HG02870 (cell line): Measurements from ENCODE around the gene KLF17.

Experiments
- ATAC-seq: cut with Tn5 transposase; IDR thresholded peaks from one replicate; pipeline ENCODE4 v1.9.1; 2021; ENCODE audit warnings: mild to moderate bottlenecking, moderate library complexity; ENCODE audit not compliant: unreplicated experiment

KLF17 gene

DNA sequence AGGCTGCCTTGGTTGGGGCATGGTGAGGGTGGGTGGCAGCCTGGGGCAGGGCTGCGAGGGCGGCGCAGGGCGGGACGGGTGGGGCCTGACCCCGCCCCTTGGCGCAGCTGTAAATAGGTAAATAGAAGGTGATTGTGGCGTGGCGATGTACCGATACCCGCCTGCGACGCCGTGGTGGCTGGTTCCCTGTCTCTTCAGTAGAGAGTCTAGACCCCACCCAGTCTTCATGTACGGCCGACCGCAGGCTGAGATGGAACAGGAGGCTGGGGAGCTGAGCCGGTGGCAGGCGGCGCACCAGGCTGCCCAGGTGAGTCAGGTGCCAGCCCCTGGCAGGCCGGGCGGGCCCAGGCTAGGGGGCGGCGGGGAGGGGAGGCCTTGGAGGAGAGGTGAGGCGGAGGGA, at the start of gene KLF17:
TSS of gene KLF17 (plus strand) at position 140 of the 400 bp plus-strand sequence. CDS start at position 227, 87 bp downstream.
- no peak for ATAC-seq

DNA sequence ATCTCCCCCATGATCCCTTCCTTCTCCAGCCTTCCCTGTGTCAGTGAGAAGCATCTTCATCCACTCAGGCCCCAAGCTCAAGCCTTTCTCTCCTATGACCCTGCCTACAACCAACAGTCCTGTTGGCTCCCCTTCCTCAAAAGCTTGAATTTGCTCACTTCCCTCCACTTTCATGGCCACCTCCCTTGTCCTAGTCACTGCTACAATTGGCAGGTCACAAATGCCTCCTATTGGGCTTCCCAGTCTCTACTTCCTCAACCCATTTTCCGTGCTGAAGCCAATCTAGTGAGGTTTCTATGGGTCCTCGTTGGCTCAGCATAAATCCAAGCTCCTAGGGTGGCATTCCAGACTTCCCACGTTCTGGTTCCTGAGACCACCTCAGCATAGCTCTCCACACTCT, 47.2 kb upstream of the KLF17 start:
- no peak for ATAC-seq

DNA sequence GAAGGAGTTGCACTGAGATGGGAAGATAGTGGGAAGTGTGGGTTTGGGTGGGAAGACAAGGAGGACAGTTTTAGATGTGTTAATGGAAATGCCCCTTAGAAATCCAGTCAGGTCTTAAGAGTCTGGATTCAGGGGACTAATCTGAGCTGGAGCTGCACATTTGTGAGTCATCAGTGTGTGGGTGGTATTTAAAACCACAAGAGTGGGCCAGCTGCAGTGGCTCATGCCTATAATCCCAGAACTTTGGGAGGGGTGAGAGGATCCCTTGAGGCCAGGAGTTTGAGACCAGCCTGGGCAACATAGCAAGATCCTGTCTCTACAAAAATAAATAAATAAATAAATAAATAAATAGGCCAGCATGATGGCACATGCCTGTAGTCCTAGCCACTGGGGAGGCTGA, 46.4 kb upstream of the KLF17 start:
- no peak for ATAC-seq

- no peak for ATAC-seq
Observed at GRCh38 chr1:44072821-44073220, 45.8 kb upstream of the KLF17 start.

DNA sequence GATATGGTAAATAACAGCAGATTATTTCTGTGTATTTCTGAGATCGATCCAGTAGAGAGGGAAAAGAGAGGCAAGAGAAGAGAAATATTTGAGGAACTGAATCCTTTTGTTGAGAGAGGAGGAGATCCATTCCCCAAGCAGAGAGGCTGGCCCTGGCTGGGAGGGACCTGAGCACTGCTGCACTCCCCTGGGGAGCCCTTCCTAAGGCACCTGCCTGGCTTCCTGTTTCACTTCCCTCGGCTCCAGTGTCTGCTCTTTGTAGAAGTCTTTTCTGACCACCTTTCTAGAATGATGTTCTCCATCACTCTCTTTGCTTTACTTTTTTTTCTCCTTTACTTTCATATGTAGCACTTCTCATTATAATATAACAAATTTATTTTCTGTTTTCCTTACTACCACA, 45.1 kb upstream of the KLF17 start:
- ATAC-seq, result no peak

DNA sequence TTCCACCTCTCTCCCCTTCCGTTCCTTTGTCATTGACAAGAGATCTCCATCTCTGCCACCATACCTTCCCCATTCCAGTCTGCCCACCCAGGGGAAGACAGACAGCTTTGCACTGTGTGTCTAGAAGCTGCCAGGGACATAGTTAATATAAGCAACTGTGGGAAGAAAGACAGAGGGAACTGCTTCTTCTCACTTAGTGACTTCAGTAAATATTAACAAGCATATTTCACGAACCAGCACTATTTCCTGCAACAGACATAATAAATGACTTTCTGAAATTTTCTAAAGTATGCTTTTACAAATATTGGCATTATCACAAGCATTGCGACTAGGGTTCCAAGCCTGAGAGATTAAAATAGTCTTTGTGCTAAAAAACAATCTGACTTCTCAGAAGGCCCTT, 44.2 kb upstream of the KLF17 start:
- ATAC-seq, result no peak

DNA sequence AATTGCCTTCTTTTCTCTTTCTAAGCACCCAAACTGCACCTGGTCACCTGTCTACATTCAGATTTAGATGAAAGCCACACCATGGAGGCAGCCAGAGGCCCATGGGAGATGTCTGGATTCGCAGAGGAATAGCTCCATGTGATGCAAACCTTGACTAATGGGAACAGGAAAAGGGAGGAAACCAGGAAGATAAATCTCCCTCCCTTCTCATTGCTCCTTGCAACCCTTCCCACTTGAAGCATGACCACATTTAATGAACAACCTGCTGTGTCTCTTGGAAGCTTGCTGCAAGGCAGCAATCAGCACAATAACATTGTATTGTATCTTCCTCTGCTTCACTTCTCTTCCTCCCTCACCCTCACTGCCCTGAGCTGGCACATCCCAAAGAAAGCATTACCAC, 42.6 kb upstream of the KLF17 start:
- no peak for ATAC-seq

DNA sequence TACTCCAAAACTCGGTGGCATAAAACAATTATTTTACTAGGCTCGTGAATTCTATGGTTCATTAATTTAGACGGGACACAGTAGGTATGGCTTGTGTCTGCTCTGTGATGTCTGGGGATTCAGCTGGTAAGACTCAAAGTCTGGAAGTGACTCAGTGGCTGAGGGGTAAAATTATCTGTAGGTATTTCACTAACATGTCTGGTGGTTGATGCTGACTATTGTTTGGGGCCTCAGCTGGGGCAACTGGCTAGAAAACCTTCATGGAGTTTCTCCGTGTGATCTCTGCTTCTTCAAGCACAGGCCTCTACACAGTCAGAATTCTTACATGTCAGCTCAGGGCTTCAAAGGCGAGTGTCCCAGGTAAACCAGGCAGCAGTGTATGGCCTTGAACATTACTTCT, 41.2 kb upstream of the KLF17 start:
- no peak for ATAC-seq

GRCh38 chr1:44078104-44078503, 40.5 kb upstream of the KLF17 start:
- no peak for ATAC-seq

- ATAC-seq, result no peak
Observed at GRCh38 chr1:44079566-44079965, 39.1 kb upstream of the KLF17 start.

GRCh38 chr1:44084998-44085675, 33.5 kb upstream of the KLF17 start:
- ATAC-seq, result no peak

DNA sequence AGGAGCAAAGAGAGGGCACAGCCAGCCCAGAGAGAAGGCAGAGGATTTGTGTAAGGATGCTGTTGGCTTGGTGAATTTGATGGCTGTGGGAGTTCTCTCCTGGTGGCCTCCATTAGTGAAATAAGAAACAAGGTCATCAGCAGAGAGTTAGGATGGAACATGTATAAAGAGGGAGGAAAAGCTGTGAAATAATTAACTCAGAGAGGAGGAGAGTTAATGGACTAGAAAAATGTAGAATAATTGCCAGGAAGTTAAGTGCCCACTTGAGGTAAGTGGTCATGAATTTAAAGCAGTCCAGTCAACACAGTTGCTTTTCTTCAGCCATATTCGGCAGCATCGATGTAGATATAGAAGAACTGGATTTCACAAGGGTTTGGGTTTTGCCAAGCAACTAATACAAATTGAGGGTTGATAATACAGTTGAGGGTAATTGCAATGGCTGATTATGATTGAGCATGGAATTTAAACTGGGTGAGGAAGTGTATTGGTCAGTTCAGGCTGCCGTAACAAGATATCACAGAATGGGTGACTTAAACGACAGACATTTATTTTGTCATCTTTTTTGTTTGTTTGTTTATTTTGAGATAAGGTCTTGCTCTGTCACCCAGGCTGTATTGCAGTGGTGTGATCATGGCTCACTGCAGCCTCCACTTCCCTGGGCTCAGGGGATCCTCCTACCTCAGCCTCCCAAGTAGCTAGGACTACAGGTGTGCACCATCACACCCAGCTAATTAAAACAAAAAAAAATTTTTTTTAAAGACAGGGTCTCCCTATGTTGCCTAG, 31.7 kb upstream of the KLF17 start:
- no peak for ATAC-seq

GRCh38 chr1:44089371-44090048, 29.1 kb upstream of the KLF17 start:
- no peak for ATAC-seq

DNA sequence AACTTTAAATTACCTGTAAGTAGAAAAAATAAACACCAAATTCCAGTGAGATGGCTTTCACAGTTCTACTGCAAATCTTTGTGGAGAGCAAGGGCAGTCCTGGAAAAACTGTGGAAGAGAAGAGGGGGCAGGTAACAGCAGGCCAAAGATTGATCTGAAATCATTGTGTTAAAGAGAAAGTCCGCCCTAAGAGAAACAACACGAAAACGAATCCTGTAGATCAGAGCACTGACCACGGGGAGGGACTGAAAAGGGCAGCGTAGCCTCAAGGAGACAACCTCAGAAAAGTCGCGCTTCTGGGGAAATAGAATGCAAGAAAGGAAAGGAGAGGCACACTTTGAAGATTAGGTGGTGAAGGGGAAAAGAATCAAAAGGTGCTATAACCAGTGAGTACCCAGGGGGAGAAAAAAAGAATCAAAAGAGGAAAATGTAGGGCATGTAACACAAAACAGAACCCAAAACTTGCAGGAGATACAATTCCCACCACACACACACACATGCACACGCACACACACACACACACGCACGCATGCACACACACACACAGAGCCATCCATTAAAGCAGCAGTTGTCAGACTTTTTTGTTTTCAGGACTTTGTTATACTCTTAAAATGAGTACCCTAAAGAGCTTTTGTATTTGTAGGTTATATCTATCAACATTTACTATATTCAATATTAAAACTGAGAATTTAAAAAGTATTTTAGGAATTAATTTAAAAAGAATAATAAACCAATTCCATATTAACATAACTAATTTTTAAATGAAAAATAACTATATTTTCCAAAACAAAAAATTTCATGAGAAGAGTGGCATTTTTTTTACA, 28.0 kb upstream of the KLF17 start:
- ATAC-seq, result no peak

DNA sequence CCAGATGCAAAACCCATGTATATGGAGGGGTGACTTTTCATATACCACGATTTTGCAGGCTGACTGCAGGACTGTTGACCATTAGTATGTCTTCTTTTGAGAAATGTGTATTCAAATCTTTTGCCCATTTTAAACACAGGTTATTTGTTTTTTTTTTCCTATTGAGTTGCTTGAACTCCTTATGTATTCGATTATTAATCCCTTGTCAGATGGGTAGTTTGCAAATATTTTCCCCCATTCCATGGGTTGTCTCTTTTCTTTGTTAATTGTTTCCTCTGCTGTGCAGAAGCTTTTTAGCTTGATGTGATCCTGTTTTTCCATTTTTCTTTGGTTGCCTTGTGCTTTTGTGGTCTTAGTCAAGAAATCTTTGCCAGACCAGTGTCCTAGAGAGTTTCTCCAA, 24.6 kb upstream of the KLF17 start:
- ATAC-seq, result no peak

GRCh38 chr1:44100183-44100868, 18.3 kb upstream of the KLF17 start:
- ATAC-seq, result no peak

- no peak for ATAC-seq
Observed at GRCh38 chr1:44101328-44101727, 17.3 kb upstream of the KLF17 start.

DNA sequence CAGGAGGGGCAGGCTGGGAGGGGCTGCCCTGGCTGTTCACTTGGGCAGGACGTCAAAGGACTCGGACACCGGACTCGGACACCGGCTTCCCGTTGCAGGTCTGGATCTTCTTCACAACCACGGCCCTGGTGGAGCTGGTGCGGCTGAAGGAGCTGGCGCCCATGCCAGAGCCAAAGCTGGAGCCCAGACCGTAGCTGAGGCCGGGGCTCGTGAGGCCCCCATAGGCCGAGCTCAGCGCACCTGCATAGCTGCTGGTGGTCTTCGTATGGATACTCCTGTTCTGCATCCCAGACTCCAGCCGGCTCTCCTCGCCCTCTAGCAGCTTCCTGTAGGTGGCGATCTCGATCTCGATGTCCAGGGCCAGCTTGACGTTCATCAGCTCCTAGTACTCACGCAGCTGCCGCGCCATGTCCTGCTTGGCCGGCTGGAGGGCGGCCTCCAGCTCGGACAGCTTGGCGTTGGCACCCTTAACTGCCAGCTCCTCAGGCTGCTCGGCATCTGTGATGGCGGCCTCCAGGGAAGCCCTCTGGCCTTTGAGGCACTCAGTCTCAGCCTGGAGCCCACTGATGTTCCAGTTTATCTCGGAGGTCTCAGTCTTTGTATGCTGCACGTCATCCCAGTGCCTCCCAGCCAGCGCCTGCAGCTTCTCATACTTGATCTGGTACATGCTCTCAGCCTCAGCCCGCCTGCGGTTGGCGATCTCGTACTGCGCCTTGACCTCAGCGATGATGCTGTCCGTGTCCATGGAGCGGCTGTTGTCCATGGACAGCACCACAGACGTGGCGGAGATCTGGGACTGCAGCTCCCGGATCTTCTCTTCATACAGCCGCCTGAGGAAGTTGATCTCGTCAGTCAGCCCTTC, 15.1 kb upstream of the KLF17 start:
- ATAC-seq, result no peak

DNA sequence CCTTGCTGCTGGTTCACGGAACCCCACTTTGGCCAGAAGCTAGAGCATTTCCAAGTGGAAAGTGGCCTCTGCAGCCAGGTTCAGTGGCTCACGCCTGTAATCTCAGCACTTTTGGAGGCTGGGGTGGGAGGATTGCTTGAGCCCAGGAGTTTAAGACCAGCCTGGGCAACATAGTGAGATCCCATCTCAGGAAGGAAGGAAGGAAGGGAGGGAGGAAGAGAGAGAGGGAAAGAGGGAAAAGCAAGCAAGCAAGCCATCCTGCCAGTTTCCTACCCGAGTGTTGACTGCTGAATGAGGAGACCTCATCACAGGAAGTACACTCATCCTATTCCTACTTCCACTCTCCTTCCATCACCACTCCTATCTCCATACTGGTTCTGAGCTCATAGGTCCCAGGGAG, 12.8 kb upstream of the KLF17 start:
- no peak for ATAC-seq

- ATAC-seq, result no peak
Observed at GRCh38 chr1:44108241-44108640, 10.4 kb upstream of the KLF17 start.
